GM21723 (cell line): ENCODE results near the gene PIGC.
"Not testable (repeated sequence)": the region's sequence is repeated elsewhere in the genome, so short reads cannot be mapped to it uniquely, and the experiment has no call there.

Experiments used
- ATAC-seq: cut with Tn5 transposase; IDR thresholded peaks from one replicate; pipeline ENCODE4 v1.9.1; 2021; ENCODE audit warnings: mild to moderate bottlenecking, moderate library complexity; ENCODE audit not compliant: unreplicated experiment

The PIGC gene

GRCh38 chr1:172467446-172467845 lies 23.6 kb upstream of the PIGC start:
- ATAC-seq, result no peak

GRCh38 chr1:172466795-172467407 lies 23.0 kb upstream of the PIGC start:
- no peak for ATAC-seq

GRCh38 chr1:172465617-172466016 lies 21.7 kb upstream of the PIGC start:
- no peak for ATAC-seq

- no peak for ATAC-seq
Observed at GRCh38 chr1:172460887-172461315, 17.0 kb upstream of the PIGC start.

- no peak for ATAC-seq
Observed at GRCh38 chr1:172460177-172460576, 16.3 kb upstream of the PIGC start.

DNA sequence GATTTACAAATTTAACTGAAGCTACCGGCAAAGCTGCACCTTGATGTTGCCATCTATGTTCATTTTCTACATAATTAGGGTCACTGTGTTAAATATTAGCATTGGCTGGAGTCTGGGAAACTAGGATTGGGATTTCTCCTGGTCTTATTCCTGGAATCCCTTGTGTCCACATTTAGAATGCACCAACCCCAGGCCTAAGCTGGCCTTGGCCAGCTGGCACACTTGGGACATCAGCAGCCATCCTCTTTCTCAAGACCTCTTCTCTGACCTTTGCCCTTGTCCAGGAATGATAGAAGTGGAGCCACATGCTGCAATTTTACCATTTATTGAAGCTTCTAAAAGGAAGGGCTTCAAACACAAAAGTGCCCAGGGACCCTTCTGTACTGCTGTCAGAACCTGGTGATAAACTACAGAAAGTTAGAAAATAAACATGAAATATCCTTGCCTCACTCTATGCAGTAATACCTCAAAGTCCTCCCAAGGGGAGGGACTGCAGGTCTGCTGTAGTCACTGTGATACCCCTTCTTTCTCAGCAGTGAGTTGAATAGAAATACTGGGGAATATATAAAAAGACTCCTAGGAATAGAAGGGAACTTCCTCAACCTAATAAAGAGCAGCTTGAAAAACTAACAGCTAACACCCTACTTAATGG lies 13.7 kb upstream of the PIGC start:
- no peak for ATAC-seq

DNA sequence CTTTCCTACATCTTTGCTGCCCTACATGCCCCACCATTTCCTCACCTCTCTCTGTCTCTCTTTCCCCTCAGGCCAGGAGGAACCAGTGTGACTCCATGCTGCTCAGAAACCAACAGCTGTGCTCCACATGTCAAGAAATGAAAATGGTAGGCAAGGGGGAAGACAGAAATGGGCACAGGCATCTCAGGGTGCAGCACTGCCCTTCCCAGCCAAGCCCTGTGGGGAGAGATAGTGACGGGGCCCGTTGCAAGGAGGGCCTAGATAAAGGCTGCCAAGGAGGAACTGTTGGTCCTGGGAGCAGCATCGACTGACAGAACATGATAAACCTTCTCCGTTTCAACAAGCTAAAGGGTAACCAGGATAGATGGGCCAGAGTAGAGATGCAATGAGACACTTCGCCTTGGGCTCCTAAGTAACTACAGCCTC lies 12.5 kb upstream of the PIGC start:
- ATAC-seq, result no peak

GRCh38 chr1:172455451-172455850 lies 11.6 kb upstream of the PIGC start:
- ATAC-seq, result no peak

DNA sequence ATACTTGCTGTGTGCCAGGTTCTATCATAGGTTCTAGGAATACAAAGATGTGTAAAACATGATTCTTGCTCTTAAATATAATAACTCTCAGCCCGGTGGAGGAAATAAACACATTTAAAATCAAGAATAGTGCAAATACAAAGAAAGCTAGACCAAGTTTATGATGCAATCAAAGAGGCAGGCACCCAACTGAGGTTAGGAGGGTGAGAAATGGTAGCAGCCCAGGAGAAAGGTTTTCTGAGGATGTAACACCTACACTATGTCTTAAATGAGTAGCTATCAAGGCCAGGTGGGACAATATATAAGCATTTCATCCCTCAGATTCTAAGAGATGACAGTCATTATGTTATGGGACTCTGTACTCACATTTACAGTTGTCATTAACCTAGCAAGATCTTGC lies 9.7 kb upstream of the PIGC start:
- ATAC-seq, result no peak

- no peak for ATAC-seq
Observed at GRCh38 chr1:172453153-172453545, 9.3 kb upstream of the PIGC start.

DNA sequence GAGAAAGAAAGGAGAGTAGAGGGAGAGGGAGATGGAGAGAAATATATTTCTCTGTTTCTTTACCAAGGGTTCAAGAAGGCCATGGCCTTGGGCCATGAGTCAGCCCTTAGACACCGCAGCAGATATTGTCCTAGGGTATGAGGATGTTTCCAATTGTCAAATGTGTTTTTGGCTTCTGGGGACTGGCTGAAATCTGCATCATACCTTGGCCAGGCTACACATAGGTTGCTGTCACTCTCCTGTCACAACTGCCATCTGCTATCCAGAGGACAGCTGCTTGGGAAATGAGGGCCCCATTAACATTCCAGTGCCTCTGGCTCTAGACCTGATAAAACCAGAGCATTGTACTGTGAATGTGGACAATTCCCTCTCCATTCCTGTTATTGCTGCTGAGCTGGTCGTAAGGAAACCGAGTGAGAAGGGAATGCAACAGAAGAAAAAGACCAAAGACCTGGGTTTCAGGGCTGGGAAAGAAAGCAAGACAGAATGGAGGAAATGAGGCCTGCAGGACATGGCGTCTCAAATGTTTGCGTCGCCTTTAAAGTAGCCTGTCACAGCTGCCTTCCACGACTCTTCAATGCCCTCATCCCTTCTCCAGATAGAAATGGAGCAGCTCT lies 8.8 kb upstream of the PIGC start:
- ATAC-seq, result no peak

GRCh38 chr1:172451002-172451443 lies 7.2 kb upstream of the PIGC start:
- no peak for ATAC-seq

DNA sequence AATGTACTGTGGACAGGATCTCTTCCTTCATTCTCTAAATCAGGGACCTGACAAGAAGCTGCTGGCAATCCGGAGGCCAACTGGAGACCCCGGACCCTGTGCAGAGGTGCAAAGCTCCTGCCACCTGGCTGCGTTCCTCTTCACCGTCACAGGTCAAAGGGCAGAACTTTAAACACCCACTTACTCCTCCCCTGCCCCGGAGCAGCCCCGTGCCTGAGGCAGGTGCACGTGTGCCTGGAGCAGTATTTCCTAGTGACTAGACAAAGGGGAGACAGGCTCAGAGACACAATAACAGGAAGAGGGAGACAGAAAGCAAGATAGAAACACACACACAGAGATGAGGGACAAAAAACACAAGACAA lies 6.6 kb upstream of the PIGC start:
- ATAC-seq, result no peak

DNA sequence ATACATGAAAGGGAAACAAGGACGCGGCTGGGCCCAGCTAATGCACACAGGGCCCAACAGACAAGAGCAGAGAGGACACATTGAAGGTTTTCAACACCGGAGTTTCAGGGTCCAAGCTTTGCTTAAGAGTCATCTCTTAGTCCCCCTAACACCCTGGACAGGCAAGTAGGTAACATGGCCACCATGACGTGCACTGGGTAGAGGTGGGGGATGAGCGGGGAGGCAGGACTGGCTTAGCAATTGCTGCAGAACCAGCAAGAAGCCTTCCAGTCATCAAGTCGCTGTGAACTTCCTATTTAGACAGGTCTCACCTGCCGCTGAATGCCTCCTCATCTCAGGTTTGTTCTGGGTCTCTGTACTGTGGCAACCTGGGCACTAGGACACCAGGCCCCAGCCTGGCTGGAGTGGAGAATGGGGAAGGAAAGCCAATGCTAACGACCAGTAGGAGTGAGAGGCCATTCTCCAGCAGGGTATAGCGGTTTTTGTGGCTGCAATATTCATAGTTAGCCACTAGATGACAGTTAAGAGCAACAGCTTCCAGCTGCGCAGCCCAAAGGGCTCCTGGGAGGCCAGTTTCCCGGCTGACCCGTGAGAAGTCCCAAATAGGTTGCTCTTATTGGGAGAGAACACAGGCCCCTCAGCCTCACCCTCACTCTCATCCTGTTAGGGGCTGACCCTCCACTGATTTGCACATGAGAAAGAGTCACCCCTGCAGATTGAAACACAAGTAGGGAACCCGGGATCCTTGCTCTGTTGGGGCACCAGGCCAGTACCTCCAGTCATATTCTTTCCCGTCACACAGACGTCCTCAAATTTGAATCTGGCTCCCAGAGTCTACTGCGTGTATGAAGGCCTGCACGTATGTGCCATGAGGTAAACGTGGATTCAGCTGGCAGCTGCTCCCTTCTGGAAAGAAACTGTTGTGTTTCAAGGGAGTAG lies 6.0 kb upstream of the PIGC start:
- ATAC-seq, result peak; percentile 90

DNA sequence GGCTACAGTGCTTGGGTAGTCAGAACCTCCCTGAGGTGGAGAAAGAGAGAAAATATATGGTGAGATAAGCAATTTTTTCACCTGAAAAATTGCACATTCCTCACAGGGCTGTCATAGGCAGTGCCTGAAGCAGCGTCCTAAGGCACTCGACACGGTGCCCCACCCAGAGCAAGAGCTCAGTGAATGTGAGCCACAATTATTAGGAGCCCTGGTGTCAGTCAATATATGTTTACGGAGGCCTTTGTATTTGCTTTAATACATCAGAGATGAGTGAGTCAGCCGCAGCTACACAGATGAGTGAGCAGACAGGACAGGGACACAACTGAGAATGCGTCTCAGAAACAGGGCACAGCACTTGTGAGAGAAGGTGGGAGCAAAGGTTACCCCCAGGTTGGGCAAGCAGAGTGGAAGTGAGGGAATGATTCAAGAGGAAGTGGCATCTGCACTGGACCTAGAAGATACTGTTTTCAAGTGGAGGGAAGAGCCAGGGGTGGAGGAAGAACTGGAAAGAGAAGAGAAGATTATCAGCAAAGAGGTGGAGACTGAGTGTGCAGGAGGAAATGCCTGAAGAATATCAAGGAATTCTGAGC lies 5.2 kb upstream of the PIGC start:
- no peak for ATAC-seq

DNA sequence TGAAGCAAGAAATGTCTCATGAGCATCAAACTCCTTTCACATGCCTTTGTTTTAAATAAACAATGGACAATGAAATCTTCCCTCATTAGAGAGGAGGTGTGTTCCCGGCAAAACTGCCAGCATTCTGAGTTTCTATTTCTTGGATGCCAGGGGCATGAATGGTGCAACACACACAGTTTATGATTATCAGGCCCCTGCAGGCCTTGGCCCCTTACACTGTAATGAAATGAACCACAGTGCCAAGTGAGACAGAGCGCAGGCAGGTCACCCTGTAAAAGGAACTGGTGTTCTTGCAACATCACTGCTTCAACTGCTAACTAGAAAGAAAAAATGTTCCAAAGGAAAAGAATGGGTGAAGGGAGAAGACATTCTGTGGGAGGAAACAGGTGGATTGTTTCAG lies 3.8 kb upstream of the PIGC start:
- ATAC-seq, result no peak

- ATAC-seq, result no peak
Observed at GRCh38 chr1:172446547-172446946, 2.7 kb upstream of the PIGC start.

DNA sequence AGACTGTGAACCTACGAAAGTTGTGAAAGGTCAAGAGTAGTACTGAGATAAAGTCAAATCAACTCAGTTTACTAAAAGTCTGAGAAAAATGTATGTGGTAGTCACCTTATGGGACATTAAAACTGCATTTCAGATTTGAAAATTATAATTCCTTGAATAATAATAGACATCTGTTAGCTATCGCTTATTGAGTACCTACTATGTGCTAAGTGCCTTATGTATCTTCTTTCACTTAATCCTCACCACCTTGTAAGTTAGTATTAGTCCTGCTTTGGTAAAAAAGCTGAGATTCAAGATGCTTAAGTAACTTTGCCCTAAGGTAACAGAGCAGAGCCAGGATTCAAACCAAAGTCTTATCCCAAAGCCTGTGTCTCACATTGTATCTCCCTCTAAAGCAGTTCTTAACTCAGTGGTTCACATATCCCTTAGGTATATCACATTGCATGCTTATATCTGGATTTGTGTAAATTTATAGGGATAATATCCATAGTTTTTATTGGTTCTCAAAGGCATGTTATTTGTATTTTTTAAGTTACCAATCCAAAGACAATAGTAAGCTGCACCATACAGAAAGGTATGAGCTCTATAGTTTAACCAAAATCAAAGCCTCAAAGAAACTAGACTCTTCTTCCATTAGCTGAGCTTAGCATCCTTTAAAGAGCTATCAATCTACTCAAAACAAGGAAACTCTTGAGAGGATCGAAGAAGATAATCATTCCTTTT lies 865 bp downstream of the PIGC start:
- ATAC-seq, result no peak

DNA sequence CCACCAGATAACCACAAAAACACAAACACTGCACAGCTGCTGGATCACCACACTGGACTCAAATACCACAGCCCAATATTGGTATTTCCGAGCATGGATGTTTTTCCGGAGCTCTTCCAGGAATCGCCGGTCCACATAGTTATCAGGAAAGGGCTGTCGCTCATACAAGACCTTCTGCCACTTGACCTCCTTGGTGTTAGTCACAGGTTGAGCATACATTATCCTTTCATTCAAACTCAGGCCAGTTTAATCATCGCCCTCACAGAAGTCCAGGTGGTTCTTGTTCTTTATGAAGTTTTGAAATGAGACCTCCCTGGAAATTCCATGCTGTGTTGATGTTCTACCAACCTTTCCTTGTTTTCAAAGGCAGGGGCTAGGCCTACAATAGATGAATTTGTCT lies 1.5 kb downstream of the PIGC start:
- no peak for ATAC-seq

GRCh38 chr1:172437183-172437582 lies 6.7 kb downstream of the PIGC start:
- ATAC-seq, result not testable (repeated sequence)
